Measurements from ENCODE around the gene TTLL9. TPM values are rescaled to one million over a fixed set of nuclear protein-coding genes. Genes with fewer than 3 reads are reported as not detected.

The TTLL9 gene
- total RNA-seq, 1 donor from 2014 or later, result 7.1 TPM

DNA sequence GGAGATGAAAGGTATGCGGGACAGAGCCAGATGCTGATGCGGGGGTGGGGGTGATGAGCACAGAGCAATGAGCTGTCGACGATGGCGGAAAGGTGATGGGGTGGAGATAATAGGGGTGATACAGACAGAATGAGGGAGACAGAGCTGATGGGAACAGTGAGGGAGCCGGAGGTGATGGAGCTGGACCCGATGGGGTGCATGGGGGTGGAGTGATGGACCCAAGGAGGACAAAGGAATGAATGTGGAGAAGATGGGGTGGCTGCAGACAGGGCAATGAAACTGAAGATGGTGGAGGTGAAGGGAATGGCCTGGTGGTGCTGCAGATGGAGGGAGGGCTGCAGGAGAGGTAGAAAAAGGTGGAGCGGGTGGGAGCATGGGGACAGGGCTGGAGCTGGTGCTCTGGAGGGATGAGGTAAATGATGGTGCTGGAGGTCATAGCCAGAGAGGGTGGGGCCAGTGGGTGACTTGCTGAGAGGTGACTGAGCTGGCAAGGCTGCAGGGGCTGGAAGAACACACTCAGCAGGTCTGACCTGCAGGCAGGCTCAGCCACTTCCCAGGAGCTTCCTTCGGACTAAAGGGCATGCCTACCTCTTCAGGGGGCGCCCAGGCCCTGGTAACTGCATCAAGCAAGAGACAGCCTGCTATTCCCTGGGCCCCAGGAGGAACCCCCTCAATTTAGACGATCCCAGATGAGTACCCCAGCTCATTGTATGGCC is 19.0 kb upstream of the TTLL9 start:
- intact Hi-C loops (cut with DNase I), result loop anchor here (5.0 to 10.0 kb wide), 2 partner anchors 101 to 183 kb away; partner anchors contain the start of gene PDRG1
- no peak for ATAC-seq
- no peak for DNase-seq (ENCODE audit: low spot score)

DNA sequence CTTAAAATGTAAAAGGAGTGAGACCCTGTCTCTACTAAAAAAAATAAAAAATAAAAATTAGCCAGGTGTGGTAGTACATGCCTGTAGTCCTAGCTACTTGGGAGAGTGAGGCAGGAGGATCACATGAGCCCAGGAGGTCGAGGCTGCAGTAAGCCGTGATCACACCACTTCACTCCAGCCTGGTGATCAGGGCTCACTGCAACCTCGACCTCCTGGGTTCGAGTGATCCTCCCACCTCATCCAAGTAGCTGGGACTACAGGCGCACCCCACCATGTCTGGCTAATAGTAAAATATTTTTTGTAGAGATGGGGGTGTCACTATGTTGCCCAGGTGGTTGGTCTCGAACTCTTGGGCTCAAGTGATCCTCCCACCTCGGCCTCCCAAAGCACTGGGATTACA is 17.0 kb upstream of the TTLL9 start:
- DNase-seq (ENCODE audit: low spot score) (peak; percentile 8), ATAC-seq (no peak)
- intact Hi-C loops (cut with DNase I), result loop anchor here (5.0 to 10.0 kb wide), 2 partner anchors 99 to 181 kb away; partner anchors contain the start of gene PDRG1

DNA sequence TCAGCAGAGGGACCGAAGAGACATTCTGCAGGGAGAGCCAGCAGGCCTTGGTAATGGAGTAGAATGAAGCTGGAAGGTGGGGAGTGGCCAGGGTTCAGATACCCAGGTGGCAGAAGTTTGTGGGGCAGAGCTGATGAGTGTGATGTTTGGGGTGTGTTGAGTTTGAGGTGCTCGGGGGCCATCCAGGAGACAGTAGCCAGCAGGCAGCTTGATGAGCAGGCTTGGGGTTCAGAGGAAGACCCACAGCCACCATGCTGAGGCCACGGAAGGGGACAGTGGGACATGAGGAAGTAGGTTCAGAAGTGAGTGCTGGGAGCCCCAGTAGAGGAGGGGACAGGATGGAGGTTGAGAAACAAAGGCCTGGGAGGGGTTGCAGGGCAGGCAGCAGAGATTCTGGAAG is 13.9 kb upstream of the TTLL9 start:
- intact Hi-C loops (cut with DNase I), result loop anchor here (10.0 kb wide), 1 partner anchor 178 kb away; no protein-coding TSS in a partner anchor
- DNase-seq (ENCODE audit: low spot score), result peak; percentile 33
- no peak for ATAC-seq

DNA sequence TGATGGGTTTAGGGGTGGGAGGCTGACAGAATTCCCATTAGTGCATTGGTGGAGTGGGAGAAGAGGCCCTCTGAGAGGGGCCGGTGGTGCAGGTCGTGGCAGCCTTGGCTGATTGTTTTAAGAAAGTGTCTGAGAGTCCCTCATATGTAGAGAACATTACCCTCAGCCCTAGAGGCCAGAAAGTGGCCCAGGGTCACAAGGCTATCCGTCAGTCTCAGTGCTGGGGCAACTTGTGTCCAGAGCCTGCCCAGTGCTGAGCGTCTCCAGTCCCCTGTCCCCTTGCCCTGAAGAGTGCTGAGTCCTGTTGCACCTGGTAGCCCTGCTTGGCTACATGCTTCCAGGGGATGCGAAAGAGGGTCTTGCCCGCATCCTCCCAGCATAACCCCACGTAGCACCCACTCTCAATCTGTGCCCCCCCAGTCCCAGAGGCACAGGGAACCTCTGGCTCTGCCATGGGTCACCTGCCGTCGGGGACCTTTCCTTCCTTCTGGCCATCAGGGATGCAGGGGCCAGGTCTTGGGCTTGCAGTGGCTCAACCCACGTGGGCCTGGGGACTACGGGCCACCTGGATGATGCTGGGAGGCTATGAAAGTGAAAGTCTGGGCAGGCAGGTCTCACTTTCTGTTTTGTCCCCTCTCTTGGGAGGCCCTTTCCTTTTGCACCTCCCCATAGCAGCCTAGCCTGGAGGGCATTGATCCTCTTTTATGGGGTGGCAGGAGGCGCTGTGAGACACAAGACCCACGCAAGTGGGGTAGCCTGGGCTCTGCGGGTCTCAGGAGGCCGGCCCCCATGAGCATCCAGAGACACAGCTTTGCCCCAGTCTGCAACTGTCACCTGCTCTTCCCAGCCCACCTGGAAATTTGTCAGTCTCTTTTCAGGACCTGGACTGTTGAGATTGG is 12.3 kb upstream of the TTLL9 start:
- intact Hi-C loops (cut with DNase I), result loop anchor here (10.0 kb wide), 1 partner anchor 177 kb away; no protein-coding TSS in a partner anchor
- no peak for ATAC-seq
- DNase-seq (ENCODE audit: low spot score), result peak; percentile 48

DNA sequence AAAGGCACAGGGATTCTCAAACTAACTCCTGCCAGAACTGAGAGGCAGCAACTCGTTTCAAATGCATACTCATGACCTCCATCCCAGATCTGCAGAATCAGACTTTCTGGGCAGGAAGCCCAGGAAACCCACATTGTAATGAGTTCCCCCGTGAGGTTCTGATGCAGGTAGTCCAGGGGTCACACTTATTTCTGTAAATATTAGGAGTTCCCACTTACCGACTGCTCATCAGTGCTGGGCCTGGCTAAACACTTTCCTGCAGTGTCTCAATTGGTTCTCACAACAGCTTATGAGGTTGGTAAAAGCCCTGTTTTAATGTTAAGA is 11.7 kb upstream of the TTLL9 start:
- intact Hi-C loops (cut with DNase I), result loop anchor here (10.0 kb wide), 1 partner anchor 176 kb away; no protein-coding TSS in a partner anchor
- ATAC-seq (no peak), DNase-seq (ENCODE audit: low spot score) (peak; percentile 34)

DNA sequence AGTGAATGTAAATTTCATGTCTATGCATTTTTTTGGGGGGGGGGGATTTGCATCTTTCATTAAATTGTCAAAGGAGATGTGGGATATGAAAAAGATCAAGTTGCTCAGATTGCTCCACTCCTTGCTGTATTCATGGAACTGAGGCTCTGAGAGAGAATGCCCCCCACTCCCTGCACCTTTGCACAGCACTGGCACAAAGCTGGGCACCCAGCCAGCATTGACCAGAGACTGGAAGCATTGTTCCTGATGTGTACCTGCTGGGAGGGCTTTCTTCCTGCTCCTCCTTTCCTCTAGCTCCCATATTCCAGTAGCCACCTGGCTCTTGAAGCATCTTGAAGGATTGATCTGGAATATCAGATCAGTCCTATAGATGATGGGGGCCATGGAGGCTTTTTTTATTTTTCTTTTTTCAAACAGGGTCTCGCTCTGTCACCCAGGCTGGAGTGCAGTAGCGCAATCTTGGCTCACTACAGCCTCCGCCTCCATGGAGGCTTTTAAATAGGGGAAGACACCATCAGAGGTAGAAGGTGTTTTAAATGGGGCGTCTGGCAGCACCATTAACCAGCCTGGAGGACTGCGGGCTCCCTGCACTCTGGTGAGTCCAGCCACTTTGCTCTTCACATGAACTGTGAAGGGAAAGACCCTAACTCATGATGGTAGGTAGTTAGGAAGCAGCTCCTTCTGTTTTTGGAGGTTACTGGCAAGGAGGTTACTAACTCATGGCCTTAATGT is 11.0 kb upstream of the TTLL9 start:
- ATAC-seq, result no peak
- DNase-seq (ENCODE audit: low spot score), result peak; percentile 56
- intact Hi-C loops (cut with DNase I), result loop anchor here (10.0 kb wide), 1 partner anchor 175 kb away; no protein-coding TSS in a partner anchor

DNA sequence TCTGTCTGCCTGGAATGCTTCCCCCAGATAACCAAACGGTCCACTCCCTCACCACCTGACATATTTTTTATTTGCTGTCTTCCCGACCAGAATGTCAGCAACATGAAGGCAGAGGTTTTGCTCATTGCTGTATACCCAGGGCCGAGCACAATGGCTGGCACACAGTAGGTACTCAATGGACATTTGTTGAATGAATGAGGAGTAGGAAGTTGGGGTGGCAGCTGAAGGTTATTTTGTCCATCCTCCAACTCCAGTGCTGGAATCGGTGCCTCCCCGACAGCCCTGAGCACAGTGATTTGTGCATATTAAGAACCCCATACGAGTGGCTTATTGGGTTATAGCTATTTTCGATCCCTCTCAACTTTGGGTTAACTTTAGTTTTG is 10.4 kb upstream of the TTLL9 start:
- ATAC-seq (no peak), DNase-seq (ENCODE audit: low spot score) (peak; percentile 15)
- intact Hi-C loops (cut with DNase I), result loop anchor here (10.0 kb wide), 1 partner anchor 175 kb away; no protein-coding TSS in a partner anchor

DNA sequence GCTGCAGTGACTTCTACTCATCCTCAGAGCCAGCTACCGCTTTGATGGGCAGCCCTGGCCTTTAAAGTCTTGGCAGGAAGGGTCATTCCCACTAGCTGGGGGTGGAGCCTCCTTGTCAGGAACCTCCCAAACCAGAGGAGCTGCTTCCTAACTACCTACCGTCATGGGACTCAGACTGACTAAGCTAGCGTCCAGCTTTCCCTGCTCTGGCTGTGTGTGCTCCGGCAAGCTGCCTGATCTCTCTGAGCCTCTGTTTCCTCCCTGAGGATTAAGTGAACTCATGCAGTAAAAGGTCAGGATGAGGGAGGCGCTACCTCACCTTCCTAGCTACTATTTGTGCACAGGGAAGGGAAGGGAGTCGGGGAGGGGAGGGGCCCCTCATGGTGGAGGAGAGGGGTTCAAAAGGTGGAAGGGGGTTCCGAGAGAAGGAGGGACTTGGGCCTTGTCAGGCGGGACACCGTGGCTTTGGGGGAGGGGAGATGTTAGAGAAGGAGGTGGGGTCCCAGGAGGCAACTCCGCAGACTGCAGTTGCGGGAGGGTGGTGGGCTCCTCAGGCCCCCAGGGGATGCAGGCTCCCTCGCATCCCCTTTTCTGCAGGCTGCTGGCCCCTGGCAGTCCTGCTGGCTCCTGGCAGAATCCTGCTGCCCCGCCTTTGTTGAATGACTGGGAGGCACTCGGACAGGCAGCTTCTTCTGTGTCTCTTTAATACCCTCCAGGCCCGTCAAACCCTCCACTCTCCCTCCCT is 9.9 kb upstream of the TTLL9 start:
- DNase-seq (ENCODE audit: low spot score) (peak; percentile 66), ATAC-seq (peak; percentile 63)
- intact Hi-C loops (cut with DNase I), result no loop called here

DNA sequence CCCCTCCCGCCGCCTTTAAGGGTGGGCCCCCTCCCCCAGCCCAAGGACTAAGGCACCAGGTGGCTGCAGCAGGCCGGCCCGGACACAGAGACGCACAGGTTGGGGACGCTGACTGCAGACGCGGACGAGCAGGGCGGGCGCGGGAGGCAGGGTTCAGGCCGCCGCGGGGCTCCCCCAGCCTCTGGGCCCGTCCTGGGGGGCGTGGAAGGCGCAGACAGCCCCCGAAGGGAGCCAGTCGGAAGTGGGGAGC is 9.4 kb upstream of the TTLL9 start:
- intact Hi-C loops (cut with DNase I), result no loop called here
- ATAC-seq (peak; percentile 30), DNase-seq (ENCODE audit: low spot score) (peak; percentile 59)

DNA sequence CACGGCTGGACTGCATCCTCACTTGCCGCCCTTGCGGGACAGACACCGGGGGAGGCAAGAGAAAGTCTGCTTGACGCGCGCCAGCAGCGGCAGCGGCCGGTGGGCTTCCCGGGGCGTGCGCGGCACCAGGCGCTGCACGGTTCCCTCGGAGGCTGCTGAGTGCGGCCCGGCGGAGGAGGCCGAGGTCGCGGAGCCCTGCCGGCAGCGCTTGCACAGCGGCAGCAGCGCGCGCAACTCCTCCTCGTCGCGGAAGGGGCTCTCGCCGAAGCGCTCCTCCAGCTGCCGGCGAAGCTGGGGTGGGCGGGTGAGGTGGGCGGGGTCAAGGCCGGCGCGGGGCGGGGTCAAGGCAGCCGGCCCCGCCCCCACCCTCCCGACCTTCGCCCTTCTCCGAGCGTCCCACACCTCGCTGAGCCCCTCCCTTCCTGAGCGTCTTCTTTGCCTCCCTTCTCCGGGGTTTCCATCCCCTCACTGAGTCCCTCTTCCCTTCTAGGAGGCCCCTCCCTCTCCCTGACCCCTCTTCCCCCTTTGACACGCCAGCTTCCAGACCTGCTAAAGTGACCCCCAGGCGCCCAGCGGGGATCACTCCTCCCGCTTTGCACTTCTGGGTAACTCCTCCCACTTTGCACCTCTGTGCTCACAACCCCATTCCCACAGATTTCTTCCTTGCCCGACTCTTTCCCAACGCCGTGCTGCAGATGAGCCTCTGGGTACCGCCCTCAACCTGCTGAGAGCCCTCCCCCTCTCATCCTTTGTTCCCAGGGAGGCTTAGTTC is 8.9 kb upstream of the TTLL9 start:
- DNase-seq (ENCODE audit: low spot score) (peak; percentile 80), ATAC-seq (peak; percentile 69)
- intact Hi-C loops (cut with DNase I), result no loop called here

DNA sequence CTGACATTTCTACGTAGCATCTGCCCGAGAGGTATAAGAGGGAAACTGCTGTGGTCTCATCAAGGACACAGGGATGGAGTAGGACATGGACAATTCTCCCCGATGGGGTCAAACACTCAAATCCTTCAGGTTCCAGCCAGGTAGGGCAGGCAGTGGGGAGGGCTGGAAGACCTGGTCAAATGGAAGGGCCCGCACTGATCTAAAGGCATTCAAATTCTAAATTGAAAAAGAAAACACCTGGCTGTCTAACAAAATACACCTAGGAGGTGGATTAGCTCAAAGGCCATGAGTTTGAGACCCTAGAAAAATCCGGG is 8.3 kb upstream of the TTLL9 start:
- no peak for ATAC-seq
- DNase-seq (ENCODE audit: low spot score), result peak; percentile 26
- intact Hi-C loops (cut with DNase I), result no loop called here

DNA sequence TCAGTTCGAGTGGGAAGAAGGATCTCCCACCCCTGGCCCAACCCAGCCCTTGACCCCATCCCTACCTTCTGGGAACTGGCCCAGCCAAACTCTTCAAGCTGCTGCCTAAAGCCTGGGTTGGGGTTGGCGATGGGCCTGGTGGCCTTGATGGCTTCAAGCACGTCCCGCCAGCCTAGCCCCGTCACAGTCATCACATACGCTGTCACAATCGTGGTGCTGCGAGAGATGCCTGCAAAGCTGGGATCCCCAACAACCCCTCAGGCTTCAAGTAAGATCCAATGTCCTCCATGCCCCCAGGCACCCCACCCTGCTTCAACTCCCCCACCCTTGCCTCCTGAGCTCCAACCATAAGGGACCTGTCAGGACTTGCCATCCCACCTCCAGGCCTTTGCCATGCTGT is 7.9 kb upstream of the TTLL9 start:
- no peak for ATAC-seq
- DNase-seq (ENCODE audit: low spot score), result peak; percentile 58
- intact Hi-C loops (cut with DNase I), result no loop called here

DNA sequence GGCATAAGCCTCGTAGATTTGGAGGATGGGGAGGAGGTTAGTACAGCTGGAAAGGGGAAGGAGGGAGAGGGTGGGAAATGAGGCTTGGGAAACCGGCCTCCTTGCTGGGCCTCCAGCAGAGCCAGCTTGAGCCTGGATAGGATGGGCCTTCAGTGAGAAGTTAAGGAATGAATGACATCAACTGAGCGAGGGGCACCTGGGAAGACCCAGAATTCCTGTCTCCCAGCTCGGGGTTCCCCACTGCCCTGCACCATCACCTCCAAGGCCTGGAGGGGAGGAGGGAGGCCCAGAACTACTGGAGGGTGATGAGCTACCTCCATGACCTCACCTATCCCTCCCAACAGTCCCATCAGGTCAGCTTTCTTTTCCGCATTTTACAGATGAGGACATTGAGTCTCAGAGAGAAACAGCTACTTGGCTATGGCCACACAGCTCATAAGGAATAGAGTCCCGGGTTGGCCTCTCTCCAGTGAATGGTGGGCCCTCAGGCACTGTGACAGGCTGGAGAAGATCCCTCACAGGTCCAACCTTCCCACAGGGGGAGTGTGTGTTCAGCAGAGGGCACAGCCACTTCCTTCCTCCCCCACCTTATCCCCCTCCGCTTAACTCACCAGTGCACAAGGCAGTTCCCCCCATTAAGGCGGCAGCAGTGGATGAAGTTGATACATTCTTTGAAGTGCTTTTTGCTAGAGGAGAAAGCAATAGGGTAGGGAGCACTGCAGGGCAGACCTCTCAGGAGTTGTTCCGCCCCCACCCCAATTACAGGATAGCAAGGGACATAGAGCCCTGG is 6.9 kb upstream of the TTLL9 start:
- ATAC-seq (no peak), DNase-seq (ENCODE audit: low spot score) (peak; percentile 42)
- intact Hi-C loops (cut with DNase I), result no loop called here

DNA sequence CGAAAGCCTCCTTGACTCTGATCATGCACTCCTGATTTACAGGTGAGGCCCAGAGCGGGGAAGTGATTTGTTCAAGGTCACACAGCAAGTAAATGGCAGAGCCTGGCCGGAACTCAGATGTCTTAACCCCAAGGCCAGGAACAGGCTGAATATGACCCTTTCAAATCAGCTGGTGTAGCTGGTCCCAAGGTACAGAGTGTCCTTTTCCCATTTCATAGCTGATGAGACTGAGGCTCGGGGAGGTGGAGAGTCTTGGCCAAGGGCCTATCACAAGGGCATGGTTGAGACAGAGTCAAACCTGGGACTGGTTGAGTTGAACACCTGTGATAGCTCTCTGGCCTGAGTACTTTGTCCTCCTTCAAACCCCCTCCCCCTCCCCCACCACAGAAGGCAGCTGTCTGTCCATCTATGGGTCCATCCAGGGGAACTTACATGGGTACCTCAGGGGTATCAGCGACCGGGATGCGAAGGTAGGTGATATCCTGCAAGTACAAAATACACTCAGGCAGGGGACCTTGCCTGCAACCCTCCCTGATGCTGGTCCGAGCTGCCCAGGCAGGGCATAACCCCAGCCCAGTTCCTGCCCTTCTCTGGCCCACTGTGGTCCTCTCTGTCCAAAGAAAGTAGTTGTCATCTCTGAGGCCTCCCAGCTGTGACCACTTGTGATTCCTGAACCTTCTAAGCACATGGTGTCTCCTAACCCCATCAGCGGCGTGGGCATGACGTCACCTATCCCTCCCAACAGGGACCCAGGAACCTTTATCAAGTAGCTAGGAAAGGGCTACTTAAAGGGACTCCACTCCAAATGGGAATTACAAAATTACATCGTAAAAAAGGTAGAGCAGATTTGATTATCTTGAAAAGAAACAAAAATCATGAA is 5.7 kb upstream of the TTLL9 start:
- peak; percentile 43 for DNase-seq (ENCODE audit: low spot score)
- intact Hi-C loops (cut with DNase I), result no loop called here
- ATAC-seq, result no peak

DNA sequence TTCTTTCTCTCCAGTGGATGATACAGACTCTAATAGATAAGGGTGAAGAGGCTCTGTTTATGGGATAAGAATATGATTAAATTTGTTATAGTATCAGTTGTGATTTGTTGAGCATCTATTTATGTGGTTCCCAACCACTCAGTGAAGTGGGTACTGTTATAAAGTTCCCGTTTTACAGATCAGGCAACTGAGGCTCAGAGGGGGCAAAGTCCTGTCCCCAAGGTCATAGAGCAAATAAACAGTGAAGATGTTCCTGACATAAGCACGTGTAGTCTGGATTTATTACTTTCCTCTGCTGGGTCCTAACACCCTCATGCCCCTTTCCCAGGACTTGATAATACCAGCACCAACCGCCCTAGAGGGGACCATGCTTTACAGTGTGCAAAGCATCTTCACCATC is 4.2 kb upstream of the TTLL9 start:
- intact Hi-C loops (cut with DNase I), result no loop called here
- DNase-seq (ENCODE audit: low spot score) (no peak), ATAC-seq (no peak)

DNA sequence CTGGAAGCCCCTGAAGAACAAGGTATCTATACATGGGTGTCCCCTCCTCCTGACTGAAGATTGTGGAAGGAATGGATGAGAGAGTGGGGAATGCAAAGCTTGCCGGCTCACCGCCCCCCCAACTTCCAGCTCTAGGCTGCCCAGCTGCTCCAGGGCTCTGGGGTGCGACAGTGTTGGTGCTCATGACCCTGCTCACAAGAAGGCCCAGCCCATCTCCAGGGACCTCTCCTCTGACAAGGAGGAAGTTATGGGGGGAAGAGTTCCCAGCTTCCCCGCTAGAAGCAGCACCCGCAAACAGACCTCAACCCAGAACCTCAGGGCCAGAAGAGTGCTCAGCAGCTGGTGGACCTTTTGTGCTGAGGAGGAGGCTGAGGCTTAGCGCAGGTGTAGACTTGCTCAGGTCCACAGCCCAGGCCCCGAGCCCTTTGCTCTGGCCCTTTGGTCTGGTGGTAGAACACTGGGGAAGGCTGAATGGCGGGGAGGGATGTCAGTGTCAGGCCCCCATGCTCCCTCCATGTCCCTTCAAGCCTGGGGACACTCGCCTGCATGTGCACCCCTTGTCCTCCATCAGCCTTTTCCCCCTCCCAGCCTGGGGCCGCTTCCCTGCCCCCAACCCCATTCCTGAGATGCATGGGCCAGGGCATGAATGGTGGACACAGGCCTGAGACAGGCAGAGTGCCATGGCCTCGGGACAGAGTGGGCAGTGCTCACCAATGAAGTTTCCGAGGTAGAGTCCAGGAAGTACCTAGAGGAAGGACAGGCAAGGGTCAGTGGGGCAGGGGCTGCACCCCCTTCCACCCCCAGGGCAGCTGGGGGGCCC is 1.4 kb upstream of the TTLL9 start:
- ATAC-seq, result peak; percentile 30
- intact Hi-C loops (cut with DNase I), result no loop called here
- no peak for DNase-seq (ENCODE audit: low spot score)

Data from sciatic nerve (tissue), 2 donors.